ENCODE measurements around the gene OR2S2.

The OR2S2 gene

DNA sequence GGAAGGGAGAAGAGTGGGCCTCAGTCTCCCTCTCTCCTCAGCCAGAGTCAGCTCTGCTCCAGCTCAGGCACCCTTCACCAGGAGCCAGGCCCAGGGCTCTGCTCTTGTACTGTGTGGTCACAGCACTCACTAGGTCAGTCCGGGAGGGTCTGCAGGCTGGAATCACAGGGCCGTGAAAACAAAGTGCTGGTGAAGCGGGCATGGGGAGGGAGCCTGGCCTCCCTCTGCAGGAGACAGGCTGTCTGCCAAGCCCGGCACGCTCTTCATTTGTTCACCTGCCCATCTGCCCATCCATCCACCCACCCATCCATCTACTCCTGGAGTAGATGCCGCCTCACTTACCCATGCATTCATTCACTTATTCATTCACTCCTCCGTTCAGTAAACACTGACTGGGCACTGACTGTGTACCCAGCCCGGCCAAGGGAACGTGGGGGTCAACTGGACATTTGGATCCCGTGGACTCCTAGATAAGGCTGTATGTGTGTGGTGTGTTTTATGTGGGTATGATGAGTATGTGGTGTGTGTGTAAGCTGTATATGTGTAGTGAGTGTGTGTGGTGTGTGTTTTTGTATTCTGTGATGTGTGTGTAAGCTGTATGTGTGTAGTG lies 45.1 kb downstream of the OR2S2 start:
- no peak for DNase-seq (ENCODE audit: extremely low read depth, low read depth)
- TF ChIP-seq, protein P1, sequence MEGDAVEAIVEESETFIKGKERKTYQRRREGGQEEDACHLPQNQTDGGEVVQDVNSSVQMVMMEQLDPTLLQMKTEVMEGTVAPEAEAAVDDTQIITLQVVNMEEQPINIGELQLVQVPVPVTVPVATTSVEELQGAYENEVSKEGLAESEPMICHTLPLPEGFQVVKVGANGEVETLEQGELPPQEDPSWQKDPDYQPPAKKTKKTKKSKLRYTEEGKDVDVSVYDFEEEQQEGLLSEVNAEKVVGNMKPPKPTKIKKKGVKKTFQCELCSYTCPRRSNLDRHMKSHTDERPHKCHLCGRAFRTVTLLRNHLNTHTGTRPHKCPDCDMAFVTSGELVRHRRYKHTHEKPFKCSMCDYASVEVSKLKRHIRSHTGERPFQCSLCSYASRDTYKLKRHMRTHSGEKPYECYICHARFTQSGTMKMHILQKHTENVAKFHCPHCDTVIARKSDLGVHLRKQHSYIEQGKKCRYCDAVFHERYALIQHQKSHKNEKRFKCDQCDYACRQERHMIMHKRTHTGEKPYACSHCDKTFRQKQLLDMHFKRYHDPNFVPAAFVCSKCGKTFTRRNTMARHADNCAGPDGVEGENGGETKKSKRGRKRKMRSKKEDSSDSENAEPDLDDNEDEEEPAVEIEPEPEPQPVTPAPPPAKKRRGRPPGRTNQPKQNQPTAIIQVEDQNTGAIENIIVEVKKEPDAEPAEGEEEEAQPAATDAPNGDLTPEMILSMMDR (IDR thresholded peaks at IDR 0.05; ENCODE audit: low read depth, low read length), result no peak

DNA sequence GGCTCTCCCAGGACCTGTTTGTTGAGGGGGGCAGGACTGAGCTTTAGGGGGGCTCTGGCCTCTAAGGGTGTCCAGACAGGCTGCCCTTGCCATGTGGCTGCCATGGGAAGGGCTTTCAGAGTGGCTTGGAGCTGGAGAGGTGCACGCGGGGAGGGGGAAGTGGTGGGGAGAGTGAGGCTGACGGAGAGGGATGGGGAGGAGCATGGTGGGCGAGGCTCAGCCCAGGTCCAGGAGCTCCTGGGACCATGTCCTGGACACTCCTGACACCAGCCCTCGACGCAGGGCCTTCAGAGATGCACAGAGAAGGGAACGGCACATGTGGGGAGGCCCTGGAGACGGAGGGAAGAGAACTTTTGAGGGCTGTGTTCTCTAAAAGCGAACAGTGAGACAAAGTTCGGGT lies 46.3 kb downstream of the OR2S2 start:
- TF ChIP-seq, protein P1 (IDR thresholded peaks at IDR 0.05; ENCODE audit: low read depth, low read length), result no peak
- no peak for DNase-seq (ENCODE audit: extremely low read depth, low read depth)

DNA sequence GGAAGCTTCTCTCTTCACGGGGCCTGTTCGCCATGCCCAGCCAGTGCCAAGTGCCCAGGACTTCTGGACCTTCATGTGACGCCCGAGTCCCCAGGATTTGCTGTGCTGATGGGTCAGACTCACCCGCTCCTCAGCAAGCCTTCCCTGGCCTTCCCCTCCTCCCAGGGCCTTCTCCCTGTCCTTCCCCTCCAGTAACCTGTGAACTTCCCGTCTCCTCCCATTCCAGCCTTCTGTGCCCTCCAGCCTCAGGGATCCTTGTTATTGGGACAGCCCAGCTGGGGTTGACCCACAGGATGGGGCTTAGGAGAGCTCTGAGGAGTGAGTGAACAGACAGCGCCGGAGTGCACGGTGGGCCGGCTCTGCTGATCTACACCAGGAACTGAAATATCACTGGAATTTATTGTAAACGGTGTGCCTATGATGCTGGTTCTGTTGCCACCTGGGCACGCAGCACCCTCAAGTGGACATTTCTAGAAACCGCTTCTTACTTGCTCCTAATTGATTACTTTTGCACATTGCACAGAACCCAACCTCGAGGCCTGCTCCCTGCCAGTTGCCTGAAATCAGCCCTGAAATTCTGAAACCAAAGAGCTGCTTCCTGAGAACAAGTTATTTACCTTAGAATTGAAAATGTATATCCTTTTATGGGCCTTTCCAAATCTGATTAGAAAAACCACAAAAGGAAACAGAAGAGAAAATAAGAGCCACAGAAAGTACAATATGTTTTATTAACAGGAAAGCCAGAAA lies 47.2 kb downstream of the OR2S2 start:
- DNase-seq (ENCODE audit: extremely low read depth, low read depth), result no peak
- TF ChIP-seq, protein P1 (IDR thresholded peaks at IDR 0.05; ENCODE audit: low read depth, low read length), result peak; percentile 54

DNA sequence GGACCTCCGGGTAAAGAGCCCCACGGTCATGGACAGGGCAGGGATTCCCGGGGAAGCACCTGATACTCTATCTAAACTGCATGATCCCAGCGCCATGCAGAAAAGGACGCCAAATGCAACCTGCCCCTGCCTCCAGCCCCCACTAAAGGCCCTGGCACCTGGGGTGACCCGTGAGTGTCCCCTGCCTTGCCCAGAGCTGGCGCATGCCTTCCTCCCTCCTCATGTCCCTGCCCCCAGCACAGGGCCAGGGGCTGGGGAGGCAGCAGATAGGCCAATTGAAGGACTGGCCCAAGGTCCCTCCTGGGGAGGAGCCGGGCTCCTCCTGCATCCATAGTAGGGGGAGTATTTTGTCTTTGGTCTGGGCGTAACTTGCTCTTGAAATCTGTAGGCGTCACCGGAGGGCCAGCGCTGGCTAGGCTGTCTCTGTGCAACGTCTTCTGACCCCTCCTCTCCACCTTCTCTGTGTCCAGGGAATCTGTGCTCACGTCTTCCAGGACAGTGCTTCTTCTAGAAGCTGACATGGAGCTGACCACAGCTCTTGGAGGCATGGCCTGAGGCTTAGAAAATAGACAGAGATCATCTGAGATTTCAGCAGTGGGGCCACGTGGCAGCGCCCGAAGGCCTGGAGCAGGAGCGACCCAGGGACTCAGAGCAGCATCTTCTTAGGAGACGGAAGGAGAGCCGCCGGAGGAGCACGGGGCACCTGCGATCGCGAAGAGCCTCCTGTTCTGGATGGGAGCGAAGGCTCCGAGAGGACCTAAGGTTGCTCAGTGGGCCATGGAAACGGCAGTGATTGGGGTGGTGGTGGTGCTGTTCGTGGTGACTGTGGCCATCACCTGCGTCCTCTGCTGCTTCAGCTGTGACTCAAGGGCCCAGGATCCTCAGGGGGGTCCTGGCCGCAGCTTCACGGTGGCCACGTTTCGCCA lies 48.0 kb downstream of the OR2S2 start:
- DNase-seq (ENCODE audit: extremely low read depth, low read depth), result no peak
- TF ChIP-seq, protein P1 (IDR thresholded peaks at IDR 0.05; ENCODE audit: low read depth, low read length), result no peak

DNA sequence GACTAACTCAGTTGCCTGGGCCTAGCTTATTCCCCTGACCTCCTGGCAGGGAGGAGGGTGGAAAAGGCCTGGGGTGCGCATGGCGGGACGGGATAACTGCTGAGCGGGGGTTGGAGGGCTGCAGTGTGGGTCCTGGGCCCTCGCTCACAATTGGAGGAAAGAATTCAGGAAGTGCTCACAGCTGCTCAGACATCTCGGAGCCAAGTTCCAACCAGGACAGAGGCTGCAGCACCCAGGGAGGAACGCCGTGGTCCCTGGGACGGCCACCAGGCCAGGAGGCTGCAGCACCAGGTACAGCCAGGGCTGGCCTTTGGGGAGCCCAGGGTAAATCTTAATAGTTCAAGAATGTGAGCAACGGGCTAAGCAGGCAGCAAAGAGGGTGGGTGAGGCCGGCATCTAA lies 48.7 kb downstream of the OR2S2 start, which contains the start of gene SPAAR:
TSS of gene SPAAR (plus strand) at position 217 of the 400 bp plus-strand sequence. CDS start 974 bp downstream, outside the sequence.
- TF ChIP-seq, protein P1 (IDR thresholded peaks at IDR 0.05; ENCODE audit: low read depth, low read length), result no peak
- no peak for DNase-seq (ENCODE audit: extremely low read depth, low read depth)

DNA sequence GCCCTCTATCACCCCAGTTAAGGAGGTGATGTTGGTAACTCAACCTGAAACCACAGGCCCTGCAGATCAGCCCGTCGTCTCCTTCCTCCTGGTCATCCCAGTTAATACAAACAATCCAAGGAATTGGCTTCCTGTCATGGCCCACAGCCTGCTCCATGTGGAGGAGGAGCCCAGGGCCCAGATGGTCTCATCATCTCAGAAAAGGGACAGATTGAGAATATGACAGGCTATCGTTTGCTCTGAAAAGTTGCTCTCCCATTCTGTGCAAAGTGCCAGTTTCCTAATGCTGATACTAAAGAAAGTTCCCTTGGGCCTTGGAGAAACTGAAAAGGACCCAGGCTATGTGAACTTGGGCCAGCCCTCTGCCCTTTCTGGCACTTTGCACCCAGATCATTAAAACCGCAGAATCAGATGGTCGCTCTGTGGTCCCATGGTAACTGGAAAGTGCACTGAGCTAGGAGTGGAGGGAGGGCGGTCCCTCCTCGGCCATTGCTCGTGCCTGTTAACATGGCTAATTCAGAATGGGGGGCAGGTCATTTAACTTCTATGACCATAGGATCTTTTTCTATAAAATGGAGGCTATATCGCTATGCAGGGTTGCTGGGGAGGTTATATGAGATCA lies 49.3 kb downstream of the OR2S2 start:
- TF ChIP-seq, protein P1 (IDR thresholded peaks at IDR 0.05; ENCODE audit: low read depth, low read length), result no peak
- no peak for DNase-seq (ENCODE audit: extremely low read depth, low read depth)

Measured in AG09319 (cell line).